Stimulated activated CD4-positive, alpha-beta T cell treated with anti-CD3 and anti-CD28 coated beads, Interleukin-2, amount 100 ng/mL, for 24 hours (primary cell): ENCODE results near the gene DDAH1.

ENCODE experiments used
- DNase-seq, 2 donors: peaks; one replicate each; pipeline ENCODE4 v3.0.0-alpha.2; 2020

Gene DDAH1

GRCh38 chr1:85295654-85296053, 169.3 kb downstream of the DDAH1 start:
- DNase-seq: no peak

DNA sequence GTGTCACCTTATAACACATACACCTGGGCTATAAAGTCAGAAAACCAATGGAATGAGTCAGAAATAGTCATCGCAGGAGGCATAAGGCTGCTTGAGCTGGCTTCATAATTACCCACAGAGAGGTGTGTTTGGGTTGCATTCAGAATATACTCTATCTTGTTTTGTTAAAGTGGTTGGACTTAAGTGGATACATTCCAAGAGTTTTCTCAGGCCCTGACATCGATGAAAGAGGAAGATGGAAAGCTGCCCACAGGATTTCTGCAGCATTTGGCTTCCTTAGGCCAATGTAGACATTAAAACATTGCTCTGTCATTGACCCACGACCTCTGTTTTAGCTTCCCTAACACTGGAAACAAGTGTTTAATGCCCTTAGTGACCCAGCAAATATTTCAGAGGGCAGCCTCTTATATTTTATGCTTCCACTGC, 169.9 kb downstream of the DDAH1 start:
- no peak for DNase-seq

DNA sequence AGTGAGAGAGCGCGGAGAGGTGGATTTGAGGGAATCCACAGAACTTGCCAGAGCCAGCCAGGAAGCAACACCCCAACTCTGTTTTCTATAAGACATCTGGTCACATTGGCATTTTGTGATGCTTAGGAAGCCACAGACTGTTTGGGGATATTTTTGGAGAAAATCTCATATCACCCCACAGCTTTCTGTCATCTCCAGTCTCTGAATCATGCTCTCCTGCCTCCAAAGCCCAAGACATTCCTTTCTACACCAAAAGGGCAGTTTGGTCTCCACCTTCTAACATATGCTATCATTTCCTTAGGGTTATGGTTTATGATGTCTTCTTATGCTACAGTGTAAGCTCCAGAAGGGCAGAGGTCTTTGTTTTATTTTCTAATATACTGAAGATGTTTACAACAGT, 174.1 kb downstream of the DDAH1 start:
- no peak for DNase-seq

DNA sequence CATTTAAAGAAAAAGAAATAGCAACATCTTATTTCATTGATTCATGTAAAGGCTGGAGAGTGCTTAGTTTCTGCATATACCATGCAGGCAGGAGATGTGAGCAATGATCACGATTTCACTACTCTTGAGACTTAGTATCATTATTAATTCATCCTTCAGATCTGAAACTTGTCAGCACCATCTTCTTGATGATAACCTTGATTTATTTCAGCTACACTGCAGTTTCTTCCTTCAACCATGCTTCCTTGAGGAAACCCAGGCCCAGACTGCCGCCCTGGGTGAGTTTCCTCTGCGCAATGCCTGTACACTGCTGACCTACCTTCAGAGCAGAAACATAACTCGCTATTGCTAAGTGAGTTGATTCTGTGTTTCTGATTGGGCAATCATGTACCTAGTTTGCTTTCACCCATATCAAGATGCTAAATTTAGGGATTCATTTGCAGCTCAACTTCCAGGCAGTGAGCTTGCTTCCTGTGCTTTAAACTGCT, 175.1 kb downstream of the DDAH1 start:
- DNase-seq: no peak

DNA sequence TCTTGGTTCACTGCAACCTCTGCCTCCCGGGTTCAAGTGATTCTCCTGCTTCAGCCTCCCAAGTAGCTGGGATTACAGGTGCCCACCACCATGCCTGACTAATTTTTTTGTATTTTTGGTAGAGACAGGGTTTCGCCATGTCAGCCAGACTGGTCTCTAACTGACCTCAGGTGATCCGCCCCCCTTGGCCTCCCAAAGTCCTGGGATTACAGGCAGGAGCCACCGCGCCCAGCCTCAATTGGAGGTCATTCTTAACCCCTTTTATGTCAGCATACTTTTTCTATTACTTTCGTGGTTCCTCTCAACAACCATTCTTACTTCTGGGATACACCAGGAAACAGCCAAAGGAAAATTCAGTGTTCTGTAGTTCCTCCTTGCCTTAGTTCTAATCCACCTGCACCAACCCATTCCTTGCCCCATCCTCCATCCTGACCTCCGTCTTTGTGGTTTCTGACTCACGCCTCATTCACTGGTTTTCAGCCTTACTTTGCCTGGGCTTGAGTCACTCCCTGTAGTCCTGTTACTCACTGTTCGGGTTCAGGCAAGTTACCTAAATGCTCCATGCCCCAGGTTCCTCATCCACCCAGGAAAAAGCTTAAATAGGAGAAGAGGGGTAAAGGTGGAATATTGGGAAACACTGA, 175.6 kb downstream of the DDAH1 start:
- DNase-seq: peak; percentile 23 to 35

DNA sequence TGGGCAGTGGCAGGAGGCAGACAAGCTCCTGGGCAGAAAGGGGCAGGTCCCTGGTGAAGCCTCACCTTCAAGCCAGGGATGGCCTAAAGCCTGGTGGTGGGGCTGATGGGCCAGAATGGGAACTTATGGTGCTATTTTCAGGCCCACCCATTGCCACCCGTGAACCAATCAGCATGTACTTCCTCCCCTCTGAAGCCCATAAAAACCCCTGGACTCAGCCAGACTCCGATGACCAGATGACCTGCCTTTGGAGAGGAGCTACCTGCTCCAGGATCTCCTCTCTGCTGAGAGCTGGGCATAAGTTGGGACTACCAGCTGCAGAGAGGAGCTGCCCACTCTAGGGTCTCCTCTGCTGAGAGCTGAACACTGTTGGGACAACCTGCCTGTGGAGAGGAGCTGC, 180.8 kb downstream of the DDAH1 start:
- no peak for DNase-seq

GRCh38 chr1:85283475-85284199, 181.3 kb downstream of the DDAH1 start:
- no peak for DNase-seq

GRCh38 chr1:85282424-85282823, 182.5 kb downstream of the DDAH1 start:
- no peak for DNase-seq

GRCh38 chr1:85280636-85281035, 184.3 kb downstream of the DDAH1 start:
- no peak for DNase-seq

DNA sequence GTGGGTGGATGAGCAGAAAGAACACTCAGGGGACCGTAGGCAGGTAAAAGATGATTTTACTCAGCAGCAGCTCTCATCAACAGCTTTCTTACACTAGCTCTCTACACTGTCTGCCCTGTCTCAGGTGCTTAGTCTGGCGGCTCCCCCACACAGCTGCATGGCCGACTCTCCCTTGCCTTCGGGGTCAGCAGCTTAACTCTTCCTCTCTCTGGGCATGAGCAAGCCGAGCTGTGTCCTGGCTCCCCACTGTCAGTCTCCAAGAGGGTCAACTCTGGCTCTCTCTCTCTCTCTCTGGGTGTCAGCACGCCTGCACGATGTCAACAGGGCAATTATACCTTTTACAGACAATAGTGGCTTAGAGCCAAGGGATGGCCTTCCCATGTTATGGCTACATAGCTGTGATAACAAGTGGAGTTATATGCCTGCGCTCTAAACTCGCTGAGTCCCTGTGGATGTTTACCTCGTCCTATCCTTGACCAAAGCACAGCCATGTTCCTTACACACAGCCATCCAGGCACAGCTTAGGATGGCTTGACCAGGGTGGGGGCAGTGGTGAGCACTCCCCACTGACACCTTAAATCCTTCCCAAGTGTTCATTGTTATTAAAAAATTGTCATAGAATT, 185.4 kb downstream of the DDAH1 start:
- no peak for DNase-seq

DNA sequence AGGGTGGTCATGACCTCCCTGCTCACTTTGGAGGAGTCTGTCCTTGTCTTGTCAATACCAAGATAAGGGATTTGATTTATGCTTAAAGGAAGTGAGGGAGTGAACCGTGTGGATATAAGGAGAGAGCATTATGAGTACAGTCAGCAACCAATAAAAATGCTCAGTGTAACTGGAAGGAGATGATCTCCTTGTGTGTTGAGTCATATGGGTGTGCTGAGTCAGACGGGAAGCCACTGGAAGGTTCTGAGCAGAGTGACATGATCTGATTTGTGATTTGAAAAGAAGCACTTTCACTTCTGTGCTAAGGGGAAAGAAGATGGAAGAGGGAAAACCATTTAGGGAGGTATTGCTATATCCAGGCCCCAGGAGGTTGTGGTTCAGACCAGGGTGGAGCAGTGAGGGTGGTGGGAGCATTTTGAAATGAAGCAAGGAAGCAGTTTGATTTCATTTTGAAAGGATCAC, 186.1 kb downstream of the DDAH1 start:
- DNase-seq: peak; percentile 40 to 46

GRCh38 chr1:85277802-85278201, 187.2 kb downstream of the DDAH1 start:
- no peak for DNase-seq

DNA sequence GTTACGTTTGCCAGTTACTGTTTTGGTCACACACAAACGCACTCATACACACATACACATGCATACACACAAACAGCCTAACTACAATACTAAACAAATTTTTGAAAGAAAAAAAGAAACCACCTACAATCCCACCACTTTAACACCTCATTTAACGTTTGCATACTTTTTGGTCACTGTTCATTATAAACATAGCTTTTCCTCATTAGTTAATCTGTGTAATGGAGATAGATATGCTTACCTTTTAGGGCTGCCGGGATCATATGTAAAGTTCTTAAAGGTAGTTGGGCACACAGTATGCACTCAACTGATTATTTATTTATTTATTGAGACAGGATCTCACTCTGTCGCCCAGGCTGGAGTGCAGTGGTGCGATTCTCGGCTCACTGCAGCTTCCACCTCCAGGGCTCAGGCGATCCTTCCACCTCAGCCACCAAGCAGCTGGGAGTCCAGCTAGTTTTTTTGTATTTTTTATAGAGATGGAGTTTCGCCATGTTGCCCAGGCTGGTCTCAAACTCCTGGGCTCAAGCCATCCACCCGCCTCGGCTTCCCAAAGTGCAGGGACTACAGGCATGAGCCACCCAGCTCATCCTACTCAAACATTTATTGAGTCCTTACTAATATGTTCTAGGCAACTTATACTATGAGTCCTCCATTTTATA, 187.8 kb downstream of the DDAH1 start:
- DNase-seq: no peak

DNA sequence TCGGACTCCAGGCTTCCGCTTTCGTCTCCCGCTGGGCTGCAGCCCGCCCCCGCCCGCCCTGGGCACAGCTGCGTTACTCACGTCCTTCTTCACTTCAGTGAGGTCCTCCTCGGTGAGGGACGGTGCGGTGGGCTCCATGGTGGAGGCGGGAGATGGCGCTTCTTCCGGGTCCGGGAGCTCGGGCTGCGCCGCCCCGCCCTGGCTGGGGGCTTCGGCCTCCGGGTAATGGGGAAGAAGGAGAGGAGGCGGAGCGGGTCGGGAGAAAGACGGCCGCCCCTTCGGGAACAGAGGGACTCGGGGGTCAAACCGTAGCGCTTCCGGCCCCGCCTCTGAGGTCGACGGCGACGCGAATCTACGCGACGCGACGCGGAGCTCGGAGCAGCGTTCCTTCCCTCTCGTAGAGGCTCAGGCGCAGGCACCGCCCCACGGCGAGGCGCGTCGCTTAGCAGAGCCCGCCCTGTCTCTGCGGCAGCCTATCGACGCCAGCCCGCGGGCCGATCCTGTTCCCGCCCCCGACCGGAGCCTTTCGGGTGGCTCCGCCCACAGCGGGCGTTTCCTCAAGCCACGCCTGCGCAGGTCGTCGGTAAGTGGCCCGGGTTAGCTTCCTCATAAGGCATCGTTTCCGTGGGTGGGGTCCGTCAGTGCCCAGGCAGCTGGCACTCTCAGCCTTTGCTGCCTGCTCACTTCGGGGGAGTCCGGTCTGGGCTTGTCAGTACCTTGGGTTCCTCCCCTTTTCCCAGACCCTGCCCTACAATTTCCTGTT, 188.6 kb downstream of the DDAH1 start, which contains the start of gene BCL10:
Gene BCL10, minus strand, starts transcription at position 418 of the 763 bp plus-strand sequence. Its CDS starts 280 bp downstream, at position 138.
- peak; percentile 96 to 97 for DNase-seq

GRCh38 chr1:85275701-85276214, 189.2 kb downstream of the DDAH1 start:
- peak in 1 of 2 donors; percentile 37 for DNase-seq

DNA sequence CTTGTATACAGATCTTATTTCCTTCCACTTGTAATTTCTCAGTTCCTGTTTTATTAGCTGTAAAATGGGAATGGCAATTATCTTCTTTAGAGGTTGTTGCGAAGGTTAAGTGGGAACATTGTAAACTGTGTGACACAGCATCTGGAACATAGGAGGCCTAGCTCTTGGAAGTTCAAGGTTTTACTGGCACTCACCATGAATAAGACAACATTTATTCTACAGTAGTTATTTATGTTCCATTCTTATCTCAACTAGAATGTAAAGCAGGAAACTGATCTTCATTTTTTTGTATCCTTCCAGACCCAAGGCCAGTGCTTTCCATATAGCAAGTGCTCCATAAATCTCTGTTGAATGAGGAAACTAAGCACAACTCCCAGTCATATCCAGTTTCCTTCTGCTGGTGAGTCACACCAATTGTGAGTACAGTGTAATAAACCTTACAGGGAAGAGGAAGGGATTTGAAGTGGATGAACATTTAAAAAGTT, 189.9 kb downstream of the DDAH1 start:
- no peak for DNase-seq

DNA sequence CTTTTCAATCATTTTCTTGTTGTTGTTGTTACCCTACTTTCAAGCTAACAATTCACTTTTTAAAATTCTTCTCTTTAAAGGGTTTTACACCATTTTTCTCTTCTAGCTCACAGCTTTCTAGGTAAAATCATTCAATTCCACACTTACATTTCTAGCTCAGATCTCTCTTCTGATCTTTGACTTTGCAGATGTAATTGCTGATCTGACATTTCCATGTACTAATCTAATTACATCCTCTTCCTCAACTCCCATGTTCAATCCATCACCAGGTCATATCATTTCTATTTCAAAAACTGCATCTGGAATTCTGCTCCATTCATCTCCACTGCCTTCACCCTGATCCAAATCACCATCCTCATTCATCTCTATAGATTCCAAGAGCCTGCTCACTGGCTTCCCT, 191.6 kb downstream of the DDAH1 start:
- no peak for DNase-seq

- no peak for DNase-seq
Measured at GRCh38 chr1:85268801-85269585, 196.0 kb downstream of the DDAH1 start.
